HFFc6 (cell line): ENCODE results near the gene CHRNG. TPM values are rescaled to one million over a fixed set of nuclear protein-coding genes. Genes with fewer than 3 reads are reported as not detected.

ENCODE experiments used
- DNase-seq: peaks from one replicate; pipeline ENCODE4 v3.0.0-alpha.2; 2018
- H3K27ac Mint-ChIP-seq: 2 replicates; pipeline ENCODE4 v1.8.0; 2020; ENCODE audit warnings: mild to moderate bottlenecking, mixed read lengths
- H3K27me3 Mint-ChIP-seq: 2 replicates; pipeline ENCODE4 v1.8.0; 2021; ENCODE audit warnings: mild to moderate bottlenecking, moderate library complexity, mixed read lengths; ENCODE audit not compliant: insufficient read depth
- H3K36me3 Mint-ChIP-seq: 2 replicates; pipeline ENCODE4 v1.8.0; 2021; ENCODE audit warnings: low read depth, mixed read lengths
- H3K4me1 Mint-ChIP-seq: 2 replicates; pipeline ENCODE4 v1.8.0; 2020; ENCODE audit warnings: low read depth, mixed read lengths
- H3K4me3 Mint-ChIP-seq: 2 replicates; pipeline ENCODE4 v1.8.0; 2020; ENCODE audit warnings: mild to moderate bottlenecking, moderate library complexity, mixed read lengths
- H3K9me3 Mint-ChIP-seq: 2 replicates; pipeline ENCODE4 v1.8.0; 2020; ENCODE audit warnings: mild to moderate bottlenecking, mixed read lengths
- CTCF ChIP-seq: fragments of 200-600 bp; sonication (generic); IDR thresholded peaks from 2 replicates; pipeline ENCODE4 v1.5.0; 2021; ENCODE audit warnings: antibody characterized with exemption, mild to moderate bottlenecking
- total RNA-seq, 6 experiments: library from RNA; stranded (reverse); fragmentation: NEBNext Ultra II Directional; extraction: Animal tissue kit (Norgen Biotek cat#: 25700); gene quantifications; 2 replicates in 1 of 6; 3 replicates in 5 of 6; pipeline ENCODE4 v1.2.3, GENCODE V29; 2021

The CHRNG gene
- total RNA-seq, 6 experiments from 2014 or later = not detected

GRCh38 chr2:232550354-232551249 lies 11.1 kb downstream of the CHRNG start, which contains the start of the genes EIF4E2 and TIGD1:
Gene EIF4E2, plus strand, starts transcription at chr2:232550689. Its CDS starts 36 bp downstream, at chr2:232550725.
Gene TIGD1, minus strand, starts transcription at chr2:232550557. Its CDS starts 675 bp downstream, at chr2:232549882.
- Mint-ChIP-seq H3K4me3 (peak within 1 kb of the TSS; percentile 98), H3K27me3 (peaks cover 4% of the 10 kb centered on the region), H3K9me3 (no peaks in the 10 kb centered on the region; the same call in 1 of the 2 replicates), H3K27ac (peak within 1 kb of the TSS; percentile 97), H3K36me3 (peaks cover 34% of the 10 kb centered on the region), H3K4me1 (peaks cover 51% of the 10 kb centered on the region)
- TF ChIP-seq CTCF = peak; percentile 75
- peak; percentile 93 for DNase-seq

- Mint-ChIP-seq H3K4me3 (peak overlapping the region; percentile 98), H3K36me3 (peaks cover 36% of the 10 kb centered on the region), H3K27ac (peak overlapping the region; percentile 97), H3K27me3 (peaks cover 4% of the 10 kb centered on the region), H3K9me3 (no peaks in the 10 kb centered on the region; the same call in 1 of the 2 replicates), H3K4me1 (peaks cover 51% of the 10 kb centered on the region)
- no peak for TF ChIP-seq CTCF
- no peak for DNase-seq
Observed at GRCh38 chr2:232551250-232551638, 11.8 kb downstream of the CHRNG start.

GRCh38 chr2:232551776-232552175 lies 12.3 kb downstream of the CHRNG start:
- Mint-ChIP-seq H3K36me3 (peaks cover 42% of the 10 kb centered on the region), H3K4me3 (peak overlapping the region; percentile 98), H3K4me1 (peaks cover 51% of the 10 kb centered on the region), H3K27ac (peak overlapping the region; percentile 97), H3K27me3 (peaks cover 4% of the 10 kb centered on the region), H3K9me3 (no peaks in the 10 kb centered on the region; the same call in 1 of the 2 replicates)
- no peak for TF ChIP-seq CTCF
- DNase-seq = no peak

GRCh38 chr2:232556426-232556825 lies 16.9 kb downstream of the CHRNG start:
- Mint-ChIP-seq H3K36me3 (peaks cover 45% of the 10 kb centered on the region), H3K9me3 (no peaks in the 10 kb centered on the region)

More at GRCh38 chr2:232556426-232556825, 16.9 kb downstream of the CHRNG start:
- no peak overlapping the region for H3K27ac Mint-ChIP-seq
- H3K4me1 Mint-ChIP-seq = peaks cover 32% of the 10 kb centered on the region
- DNase-seq = no peak
- no peak for TF ChIP-seq CTCF
- no peak overlapping the region for H3K4me3 Mint-ChIP-seq
- H3K27me3 Mint-ChIP-seq = no peaks in the 10 kb centered on the region
